Osteocyte (in vitro differentiated cells): ENCODE data around the gene SPOCD1. TPM values are rescaled to one million over a fixed set of nuclear protein-coding genes. Genes with fewer than 3 reads are reported as not detected.

Source experiments
- DNase-seq: peaks from one replicate; pipeline ENCODE4 v3.0.0; 2021; ENCODE audit warnings: mixed read lengths; ENCODE audit not compliant: unreplicated experiment; ENCODE audit errors: extremely low spot score
- H3K27ac Mint-ChIP-seq: one replicate; pipeline ENCODE4 v1.8.0; 2021; ENCODE audit warnings: mild to moderate bottlenecking, mixed read lengths; ENCODE audit not compliant: unreplicated experiment
- H3K27me3 Mint-ChIP-seq: one replicate; pipeline ENCODE4 v1.8.0; 2021; ENCODE audit warnings: mixed read lengths; ENCODE audit not compliant: unreplicated experiment
- H3K36me3 Mint-ChIP-seq: one replicate; pipeline ENCODE4 v1.8.0; 2021; ENCODE audit warnings: mixed read lengths; ENCODE audit not compliant: unreplicated experiment
- H3K4me1 Mint-ChIP-seq: one replicate; pipeline ENCODE4 v1.8.0; 2021; ENCODE audit warnings: mixed read lengths; ENCODE audit not compliant: unreplicated experiment
- H3K4me3 Mint-ChIP-seq: one replicate; pipeline ENCODE4 v1.8.0; 2021; ENCODE audit warnings: mild to moderate bottlenecking, moderate library complexity, mixed read lengths; ENCODE audit not compliant: unreplicated experiment
- H3K9me3 Mint-ChIP-seq: one replicate; pipeline ENCODE4 v1.8.0; 2021; ENCODE audit warnings: mixed read lengths; ENCODE audit not compliant: unreplicated experiment
- total RNA-seq: library from RNA; stranded (reverse); gene quantifications from 2 replicates; pipeline ENCODE4 v1.2.1, GENCODE V29; 2021
- TF ChIP-seq, protein P1 (sequence below): fragments of 200-600 bp; sonication (generic); IDR thresholded peaks from 2 replicates; pipeline ENCODE4 v1.5.0; 2021; ENCODE audit warnings: antibody characterized with exemption, mild to moderate bottlenecking, moderate library complexity

Gene SPOCD1
- total RNA-seq, 1 donor from 2014 or later = 0.67 TPM

- H3K36me3 Mint-ChIP-seq = no peaks in the 10 kb centered on the region
- H3K27me3 Mint-ChIP-seq = no peaks in the 10 kb centered on the region
- TF ChIP-seq, protein P1, sequence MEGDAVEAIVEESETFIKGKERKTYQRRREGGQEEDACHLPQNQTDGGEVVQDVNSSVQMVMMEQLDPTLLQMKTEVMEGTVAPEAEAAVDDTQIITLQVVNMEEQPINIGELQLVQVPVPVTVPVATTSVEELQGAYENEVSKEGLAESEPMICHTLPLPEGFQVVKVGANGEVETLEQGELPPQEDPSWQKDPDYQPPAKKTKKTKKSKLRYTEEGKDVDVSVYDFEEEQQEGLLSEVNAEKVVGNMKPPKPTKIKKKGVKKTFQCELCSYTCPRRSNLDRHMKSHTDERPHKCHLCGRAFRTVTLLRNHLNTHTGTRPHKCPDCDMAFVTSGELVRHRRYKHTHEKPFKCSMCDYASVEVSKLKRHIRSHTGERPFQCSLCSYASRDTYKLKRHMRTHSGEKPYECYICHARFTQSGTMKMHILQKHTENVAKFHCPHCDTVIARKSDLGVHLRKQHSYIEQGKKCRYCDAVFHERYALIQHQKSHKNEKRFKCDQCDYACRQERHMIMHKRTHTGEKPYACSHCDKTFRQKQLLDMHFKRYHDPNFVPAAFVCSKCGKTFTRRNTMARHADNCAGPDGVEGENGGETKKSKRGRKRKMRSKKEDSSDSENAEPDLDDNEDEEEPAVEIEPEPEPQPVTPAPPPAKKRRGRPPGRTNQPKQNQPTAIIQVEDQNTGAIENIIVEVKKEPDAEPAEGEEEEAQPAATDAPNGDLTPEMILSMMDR = no peak
- H3K4me1 Mint-ChIP-seq = peaks cover 22% of the 10 kb centered on the region
- H3K4me3 Mint-ChIP-seq = peak overlapping the region; percentile 56
- H3K9me3 Mint-ChIP-seq = no peaks in the 10 kb centered on the region
- DNase-seq = no peak
- peak overlapping the region; percentile 59 for H3K27ac Mint-ChIP-seq
Measured at GRCh38 chr1:31760471-31761470, 55.1 kb downstream of the SPOCD1 start.

DNA sequence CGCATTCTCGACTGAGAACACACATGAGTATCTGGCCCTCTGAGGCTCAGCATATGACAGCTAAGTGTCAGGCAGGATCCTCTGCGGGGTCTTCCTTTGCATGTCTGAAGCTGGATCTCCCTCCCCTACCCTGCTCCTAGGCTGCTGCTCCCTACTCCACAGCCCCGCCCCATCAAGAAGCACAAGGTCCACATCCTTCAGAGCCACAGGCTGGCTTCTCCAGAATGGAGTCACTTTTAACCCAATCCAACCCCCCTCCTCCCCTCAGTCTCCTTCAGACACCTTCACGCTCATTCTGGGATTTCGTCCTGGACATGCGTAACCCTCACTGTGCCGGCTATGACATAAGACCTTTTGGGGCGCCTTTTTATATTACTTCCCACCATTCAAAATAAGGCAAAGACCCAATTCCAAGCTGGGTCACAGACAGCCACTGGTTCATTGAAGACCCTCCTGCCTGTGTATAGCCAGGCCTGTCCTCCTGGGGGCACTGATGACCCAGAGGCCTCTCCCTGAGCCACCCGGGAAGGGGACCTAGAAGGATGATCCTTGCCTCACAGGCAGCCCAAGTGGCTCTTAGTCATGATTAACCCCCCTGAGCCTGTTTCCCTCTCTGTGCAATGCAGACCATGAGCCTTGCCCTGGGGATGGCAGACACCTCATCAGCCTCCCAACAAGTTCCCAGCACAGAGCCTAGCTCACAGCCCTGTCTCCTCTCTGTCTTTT, 56.4 kb downstream of the SPOCD1 start:
- no peaks in the 10 kb centered on the region for H3K9me3 Mint-ChIP-seq
- no peak for DNase-seq

GRCh38 chr1:31758823-31759222, 57.0 kb downstream of the SPOCD1 start:
- H3K4me3 Mint-ChIP-seq = no peak overlapping the region
- H3K9me3 Mint-ChIP-seq = no peaks in the 10 kb centered on the region
- no peaks in the 10 kb centered on the region for H3K27me3 Mint-ChIP-seq
- no peak overlapping the region for H3K27ac Mint-ChIP-seq
- TF ChIP-seq, protein P1 = no peak
- H3K4me1 Mint-ChIP-seq = peaks cover 40% of the 10 kb centered on the region
- DNase-seq = no peak
- no peaks in the 10 kb centered on the region for H3K36me3 Mint-ChIP-seq

More for the DNA sequence above, 56.4 kb downstream of the SPOCD1 start:
- no peaks in the 10 kb centered on the region for H3K36me3 Mint-ChIP-seq
- TF ChIP-seq, protein P1 = no peak
- H3K27ac Mint-ChIP-seq = no peak overlapping the region
- no peak overlapping the region for H3K4me3 Mint-ChIP-seq
- H3K27me3 Mint-ChIP-seq = no peaks in the 10 kb centered on the region
- peaks cover 33% of the 10 kb centered on the region for H3K4me1 Mint-ChIP-seq

DNA sequence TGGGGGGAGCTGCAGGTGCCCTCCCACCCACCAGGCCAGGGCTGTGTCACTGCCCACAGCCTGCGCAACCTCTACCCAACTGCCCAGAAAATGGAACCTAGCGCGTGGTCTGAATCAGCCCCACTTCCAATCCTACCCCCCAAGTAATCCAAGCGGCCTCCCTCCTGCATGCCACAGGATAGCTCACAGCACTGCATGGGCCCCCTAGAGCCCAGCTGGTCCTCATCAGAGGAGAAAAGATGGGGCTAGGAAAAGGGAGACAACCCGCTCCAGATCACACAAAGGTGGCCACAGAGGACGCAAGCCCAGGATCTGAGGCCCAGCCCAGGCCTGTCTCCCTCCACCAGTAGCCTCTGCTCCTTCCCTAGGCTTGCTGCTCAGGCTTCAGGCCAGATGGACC, 57.8 kb downstream of the SPOCD1 start:
- H3K27ac Mint-ChIP-seq = no peak overlapping the region
- TF ChIP-seq, protein P1 = no peak
- no peaks in the 10 kb centered on the region for H3K9me3 Mint-ChIP-seq
- DNase-seq = no peak
- H3K36me3 Mint-ChIP-seq = no peaks in the 10 kb centered on the region
- no peak overlapping the region for H3K4me3 Mint-ChIP-seq
- H3K27me3 Mint-ChIP-seq = no peaks in the 10 kb centered on the region
- H3K4me1 Mint-ChIP-seq = peaks cover 45% of the 10 kb centered on the region

DNA sequence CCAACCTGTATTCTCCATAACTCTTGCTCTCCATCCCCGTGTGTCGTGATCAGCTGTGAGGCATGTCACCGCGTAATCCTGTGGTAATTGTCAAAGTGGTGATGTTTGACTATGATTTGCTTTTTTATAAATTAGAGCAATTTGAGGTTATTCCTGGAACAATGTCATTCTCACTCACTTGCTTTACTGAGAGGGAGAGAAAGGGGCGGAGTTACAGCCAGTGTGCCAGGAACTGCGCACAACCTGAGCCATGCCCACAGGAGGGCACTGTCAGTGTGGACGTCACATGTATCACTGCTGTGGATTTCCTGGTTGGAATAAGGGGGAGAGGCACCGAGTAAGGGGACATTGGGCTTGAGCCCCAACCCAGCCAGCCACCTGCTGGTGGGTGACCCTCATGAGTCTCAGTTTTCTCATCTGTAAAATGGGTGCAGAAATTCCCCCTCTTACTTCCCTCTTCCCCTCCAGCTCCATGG, 58.6 kb downstream of the SPOCD1 start:
- Mint-ChIP-seq H3K27me3 (no peaks in the 10 kb centered on the region), H3K36me3 (no peaks in the 10 kb centered on the region), H3K27ac (no peak overlapping the region), H3K4me1 (peaks cover 49% of the 10 kb centered on the region), H3K4me3 (no peak overlapping the region), H3K9me3 (no peaks in the 10 kb centered on the region)
- DNase-seq = no peak
- TF ChIP-seq, protein P1 = no peak
